ENCODE results near the gene MDK.

DNA sequence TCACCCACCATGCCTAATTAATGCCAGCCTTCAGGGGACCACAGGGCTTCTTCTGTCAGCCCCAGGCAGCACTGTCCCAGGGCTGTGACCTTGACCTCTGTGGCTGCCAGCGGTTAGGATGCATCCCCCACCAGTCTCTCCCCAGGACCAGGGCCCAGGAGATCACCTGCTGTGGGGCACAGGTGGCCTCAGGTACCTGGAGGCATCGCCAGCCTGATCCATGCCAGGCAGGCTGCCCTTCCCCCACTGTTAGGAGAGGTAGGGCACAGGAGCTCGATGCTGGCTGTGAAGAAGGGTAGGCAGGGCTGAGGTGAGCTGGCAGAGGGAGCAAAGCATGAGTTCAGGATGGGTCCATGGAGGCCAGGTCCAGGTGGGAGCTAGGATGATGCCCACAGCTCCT lies 16.7 kb upstream of the MDK start:
- TF ChIP-seq, protein P1, sequence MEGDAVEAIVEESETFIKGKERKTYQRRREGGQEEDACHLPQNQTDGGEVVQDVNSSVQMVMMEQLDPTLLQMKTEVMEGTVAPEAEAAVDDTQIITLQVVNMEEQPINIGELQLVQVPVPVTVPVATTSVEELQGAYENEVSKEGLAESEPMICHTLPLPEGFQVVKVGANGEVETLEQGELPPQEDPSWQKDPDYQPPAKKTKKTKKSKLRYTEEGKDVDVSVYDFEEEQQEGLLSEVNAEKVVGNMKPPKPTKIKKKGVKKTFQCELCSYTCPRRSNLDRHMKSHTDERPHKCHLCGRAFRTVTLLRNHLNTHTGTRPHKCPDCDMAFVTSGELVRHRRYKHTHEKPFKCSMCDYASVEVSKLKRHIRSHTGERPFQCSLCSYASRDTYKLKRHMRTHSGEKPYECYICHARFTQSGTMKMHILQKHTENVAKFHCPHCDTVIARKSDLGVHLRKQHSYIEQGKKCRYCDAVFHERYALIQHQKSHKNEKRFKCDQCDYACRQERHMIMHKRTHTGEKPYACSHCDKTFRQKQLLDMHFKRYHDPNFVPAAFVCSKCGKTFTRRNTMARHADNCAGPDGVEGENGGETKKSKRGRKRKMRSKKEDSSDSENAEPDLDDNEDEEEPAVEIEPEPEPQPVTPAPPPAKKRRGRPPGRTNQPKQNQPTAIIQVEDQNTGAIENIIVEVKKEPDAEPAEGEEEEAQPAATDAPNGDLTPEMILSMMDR (IDR thresholded peaks at IDR 0.05; ENCODE audit: extremely low read depth in 1 of 2, insufficient read depth in 1 of 2, low read depth in 1 of 2, low read length in 2 of 2), result no peak
- no peak for TF ChIP-seq EZH2 (IDR thresholded peaks at IDR 0.05; ENCODE audit: borderline replicate concordance, low read depth, low read length, severe bottlenecking)
- no peak for TF ChIP-seq POLR2A (IDR thresholded peaks at IDR 0.05; ENCODE audit: low read depth, low read length)
